HG03135 (cell line): ENCODE data around the gene TOMM6.

Experiments used
- ATAC-seq: cut with Tn5 transposase; IDR thresholded peaks from one replicate; pipeline ENCODE4 v1.9.1; 2021; ENCODE audit warnings: mild to moderate bottlenecking, moderate library complexity; ENCODE audit not compliant: unreplicated experiment

TOMM6 gene

DNA sequence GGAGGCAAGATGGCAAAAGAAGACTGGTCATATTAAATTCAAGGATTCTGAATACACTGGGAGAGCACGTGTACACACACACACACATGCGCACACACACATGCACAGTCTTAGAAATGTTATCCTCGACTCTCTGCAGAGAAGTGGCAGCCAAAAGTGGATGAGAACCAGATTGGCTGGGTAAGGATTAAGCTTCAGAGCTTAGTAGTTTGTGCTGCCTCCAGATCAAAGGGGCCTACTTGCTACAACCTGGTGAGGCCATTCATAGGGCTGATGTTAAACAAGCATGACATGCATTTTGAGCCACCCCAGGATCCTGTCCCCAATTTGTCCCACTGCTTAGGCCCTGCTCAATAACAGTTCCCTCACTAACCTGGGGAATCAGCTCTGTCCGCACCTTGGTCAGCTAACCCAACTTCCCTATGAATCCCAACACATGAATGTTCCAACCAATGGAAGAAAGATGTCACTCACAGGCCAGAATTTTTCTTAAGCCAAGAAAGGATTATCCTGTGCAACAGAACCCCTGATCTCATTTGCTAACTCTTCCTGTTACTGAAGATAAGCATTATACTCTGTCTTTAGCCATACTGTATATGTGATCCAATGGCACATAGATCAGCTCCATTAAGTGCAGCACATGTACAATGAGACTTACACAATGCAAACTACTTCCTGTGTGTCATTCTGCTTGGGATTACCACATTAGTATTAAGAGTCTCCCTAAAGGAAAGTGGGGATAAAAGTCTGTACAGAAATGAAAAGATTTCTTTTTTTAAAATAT is 31.0 kb downstream of the TOMM6 start:
- no peak for ATAC-seq

DNA sequence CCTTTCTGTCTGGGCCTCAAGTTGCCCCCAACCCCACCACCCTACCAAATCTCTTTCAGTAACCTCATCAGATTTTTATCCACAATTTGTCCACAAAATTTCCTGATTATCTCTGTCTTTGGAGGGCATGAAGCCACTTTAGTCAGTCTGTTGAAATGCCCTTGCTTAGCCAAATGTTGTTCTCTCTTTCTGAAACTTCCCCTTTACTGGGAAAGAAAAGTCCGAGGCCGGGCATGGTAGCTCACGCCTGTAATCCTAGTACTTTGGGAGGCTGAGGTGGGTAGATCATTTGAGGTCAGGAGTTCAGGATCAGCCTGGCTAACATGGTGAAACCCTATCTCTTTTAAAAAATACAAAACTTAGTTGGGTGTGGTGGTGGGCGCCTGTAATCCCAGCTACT is 33.8 kb downstream of the TOMM6 start:
- no peak for ATAC-seq

DNA sequence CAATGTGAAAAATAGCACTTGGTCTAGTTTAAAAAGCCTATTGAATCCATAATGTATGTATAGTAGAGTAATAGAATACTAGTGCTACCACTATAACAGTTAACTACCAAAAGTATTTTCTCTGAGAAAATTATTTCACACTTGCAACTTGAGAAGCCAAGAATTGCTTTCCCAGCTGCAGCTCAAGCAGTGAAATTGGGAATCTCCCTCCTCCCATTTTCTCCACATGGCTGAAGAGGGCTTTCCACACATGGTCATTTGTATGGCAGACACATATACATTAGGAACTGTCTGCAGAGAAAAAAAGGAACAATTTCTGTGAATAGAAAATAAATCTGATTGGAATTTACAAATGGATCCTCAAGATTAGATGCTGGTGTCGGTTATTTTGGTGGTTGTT is 34.5 kb downstream of the TOMM6 start:
- ATAC-seq: no peak

DNA sequence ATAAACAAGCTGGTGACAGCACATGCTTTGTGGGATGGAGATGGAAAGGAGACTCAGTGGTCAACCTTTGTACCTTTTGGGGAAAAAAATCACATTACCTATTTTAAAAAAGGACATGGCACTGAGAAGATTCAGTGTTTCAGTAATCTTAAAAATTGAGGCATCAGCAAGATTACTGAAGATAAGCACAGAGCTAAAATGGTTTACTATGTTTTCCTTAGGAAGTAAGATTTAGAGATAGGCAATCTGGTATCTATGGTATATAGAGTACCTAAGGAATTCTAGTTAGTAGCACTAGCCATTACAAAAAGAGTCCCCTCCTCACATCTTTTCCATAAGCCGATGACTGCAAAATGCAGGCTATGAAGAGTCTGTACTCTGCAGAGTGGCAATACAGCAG is 35.7 kb downstream of the TOMM6 start:
- no peak for ATAC-seq

DNA sequence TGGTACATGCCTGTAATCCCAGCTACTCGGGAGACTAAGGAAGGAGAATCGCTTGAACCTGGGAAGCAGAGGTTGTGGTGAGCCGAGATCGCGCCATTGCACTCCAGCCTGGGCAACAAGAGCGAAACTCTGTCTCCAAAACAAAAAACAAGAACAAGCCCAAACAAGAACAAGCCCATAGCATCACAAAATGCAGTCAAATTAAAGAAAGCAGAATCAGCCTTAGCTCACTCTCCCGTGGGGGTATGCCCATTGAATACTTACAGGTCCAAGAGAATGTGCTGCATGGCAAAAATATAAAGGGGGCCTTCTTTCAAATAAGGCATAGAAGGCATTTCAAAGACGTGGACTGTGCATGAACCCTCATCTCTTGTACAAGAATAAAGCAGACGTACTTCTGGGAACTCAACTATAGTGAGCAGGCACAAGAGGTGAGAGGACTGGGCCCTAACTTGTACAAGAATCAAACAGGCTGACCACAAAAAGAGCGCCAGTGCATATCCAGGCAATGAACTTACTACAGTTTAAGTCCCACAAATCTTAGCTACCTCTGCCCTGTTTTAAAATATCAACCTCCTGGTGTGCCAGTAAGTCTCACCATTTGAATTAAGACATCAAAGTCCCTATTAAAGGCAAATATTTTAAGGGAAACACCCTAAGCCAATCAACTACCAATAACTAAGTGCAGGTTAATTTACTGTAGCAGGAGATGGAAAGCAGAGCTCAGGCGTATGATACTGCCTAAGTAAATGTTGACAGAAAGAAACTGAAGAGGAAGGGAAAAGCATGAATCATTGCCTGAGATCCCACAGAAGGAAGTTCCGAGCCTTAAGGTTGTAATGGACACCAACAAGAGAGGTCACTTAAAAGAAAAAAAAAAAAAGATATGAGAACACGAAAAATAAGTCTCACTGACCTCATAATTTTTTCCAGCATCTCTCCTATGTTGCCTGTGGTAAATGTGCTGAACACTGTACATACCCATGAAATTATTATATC is 37.4 kb downstream of the TOMM6 start:
- ATAC-seq: no peak

DNA sequence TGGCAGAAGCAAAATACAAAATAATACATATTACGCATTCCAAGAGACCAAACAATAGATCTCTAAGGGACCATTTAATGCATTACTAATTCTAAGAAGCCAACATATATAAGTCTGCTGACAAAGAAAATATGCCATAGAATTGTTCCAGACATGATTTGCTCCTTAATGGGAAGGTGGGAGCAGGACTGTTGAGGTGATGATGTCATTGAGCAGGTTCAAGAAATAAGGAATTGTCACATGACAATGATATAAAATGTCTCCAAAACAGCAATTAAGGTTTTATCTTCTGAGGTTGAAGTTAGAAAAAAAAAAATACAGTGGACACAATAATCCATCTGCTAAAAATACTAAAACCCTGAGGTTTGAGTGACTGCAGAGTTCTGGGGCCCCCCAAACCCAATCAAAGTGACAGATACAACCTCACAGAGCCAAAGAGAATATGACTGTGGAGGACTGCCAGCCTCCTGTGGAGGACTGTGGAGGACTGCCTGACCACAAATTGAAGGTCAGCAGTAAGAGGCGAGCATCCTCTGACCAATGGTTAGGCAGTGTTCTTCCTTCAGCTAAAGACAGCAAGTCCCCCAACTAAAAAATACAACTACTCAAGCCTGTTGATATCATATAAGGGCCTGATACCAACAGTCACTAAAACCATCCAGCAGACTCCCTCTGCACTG is 39.0 kb downstream of the TOMM6 start:
- no peak for ATAC-seq

DNA sequence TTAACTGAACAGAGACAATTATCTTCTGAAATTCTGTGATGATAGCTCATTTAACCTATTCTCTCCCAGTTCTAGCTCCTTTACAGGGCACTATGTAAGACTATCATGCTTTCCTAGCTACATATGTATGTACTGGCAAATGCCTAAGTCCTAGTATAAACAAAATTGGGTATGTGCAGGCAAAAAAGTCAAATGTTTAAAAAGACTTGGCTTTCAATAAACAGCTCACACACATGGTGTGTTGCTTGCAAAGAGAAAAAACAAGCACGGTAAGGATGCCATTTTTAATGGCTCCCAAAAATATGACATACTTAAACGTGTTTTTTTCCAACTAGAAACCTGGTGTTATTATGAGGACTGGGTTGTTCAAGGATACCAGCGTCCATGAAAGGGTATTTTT is 44.8 kb downstream of the TOMM6 start:
- ATAC-seq: no peak

DNA sequence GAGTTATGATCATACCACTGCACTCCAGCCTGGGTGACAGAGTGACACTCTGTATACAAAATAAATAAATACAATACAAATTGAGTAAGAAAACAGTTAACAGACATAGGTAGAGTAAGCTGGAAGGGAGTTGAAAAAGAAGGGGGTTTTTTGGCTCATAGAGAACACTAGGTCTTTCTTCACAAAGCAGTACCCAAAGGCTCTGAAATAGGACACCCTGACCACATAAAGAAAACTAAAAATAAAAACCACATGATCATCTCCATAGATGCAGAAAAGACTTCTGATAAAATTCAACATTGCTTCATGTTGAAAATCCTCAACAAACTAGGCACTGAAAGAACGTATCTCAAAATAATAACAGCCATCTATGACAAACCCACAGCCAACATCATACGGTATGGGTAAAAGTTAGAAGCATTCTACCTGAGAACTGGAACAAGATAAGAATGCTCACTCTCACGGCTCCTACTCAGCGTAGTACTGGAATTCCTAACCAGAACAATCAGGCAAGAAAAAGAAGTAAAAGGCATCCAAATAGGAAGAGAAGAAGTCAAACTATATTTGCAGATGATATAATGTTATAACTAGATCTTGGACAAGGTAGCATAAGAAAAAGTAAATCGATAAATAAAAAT is 48.6 kb downstream of the TOMM6 start:
- ATAC-seq: no peak

DNA sequence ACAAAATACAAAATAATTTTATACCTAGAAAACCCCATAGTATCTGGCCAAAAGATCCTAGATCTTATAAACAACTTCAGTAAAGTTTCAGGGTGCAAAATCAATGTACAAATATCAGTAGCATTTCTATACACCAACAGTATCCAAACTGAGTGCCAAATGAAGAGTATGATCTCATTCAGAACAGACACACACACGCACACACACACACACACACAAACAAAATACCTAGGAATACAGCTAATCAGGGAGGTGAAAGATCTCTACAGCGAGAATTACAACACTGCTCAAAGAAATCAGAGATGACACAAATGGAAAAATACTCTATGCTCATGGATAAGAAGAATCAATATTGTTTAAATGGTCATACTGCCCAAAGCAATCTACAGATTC is 49.2 kb downstream of the TOMM6 start:
- no peak for ATAC-seq
